GM12878 (cell line): Measurements from ENCODE around the gene FSTL4.

Source experiments
- EP300 ChIP-seq, 2 experiments: fragments of 150-350 bp in 1 of 2; IDR thresholded peaks; 2 replicates each; pipeline ENCODE4 v1.6.1; 2011 to 2012; ENCODE audit warnings: low read depth in 2 of 2, low read length in 2 of 2, borderline replicate concordance in 1 of 2, improper control_type of control experiment in 1 of 2, inconsistent platforms in 1 of 2; ENCODE audit not compliant: control insufficient read depth in 1 of 2
- HDAC2 ChIP-seq: fragments of 200-600 bp; sonication (generic); IDR thresholded peaks from 2 replicates; pipeline ENCODE4 v1.6.1; 2017
- NRF1 ChIP-seq: conservative IDR thresholded peaks from 2 replicates; pipeline ENCODE4 v1.6.1; 2011; ENCODE audit warnings: mild to moderate bottlenecking, low read depth, low read length, improper control_type of control experiment
- SMC3 ChIP-seq: IDR thresholded peaks from 2 replicates; pipeline ENCODE4 v1.6.1; 2011; ENCODE audit warnings: low read length, improper control_type of control experiment, borderline replicate concordance
- SRF ChIP-seq, 2 experiments: IDR thresholded peaks; 2 replicates each; pipeline ENCODE4 v1.6.1; 2011; ENCODE audit warnings: low read depth in 2 of 2, low read length in 2 of 2, mild to moderate bottlenecking in 1 of 2, moderate library complexity in 1 of 2
- TBL1XR1 ChIP-seq: IDR thresholded peaks from 2 replicates; pipeline ENCODE4 v1.6.1; 2012; ENCODE audit warnings: low read depth, low read length, improper control_type of control experiment
- TF ChIP-seq, protein P1 (sequence below): fragments of 450-650 bp; IDR thresholded peaks from 2 replicates; pipeline ENCODE4 v1.6.1; 2016; ENCODE audit warnings: mild to moderate bottlenecking, moderate library complexity, borderline replicate concordance

DNA sequence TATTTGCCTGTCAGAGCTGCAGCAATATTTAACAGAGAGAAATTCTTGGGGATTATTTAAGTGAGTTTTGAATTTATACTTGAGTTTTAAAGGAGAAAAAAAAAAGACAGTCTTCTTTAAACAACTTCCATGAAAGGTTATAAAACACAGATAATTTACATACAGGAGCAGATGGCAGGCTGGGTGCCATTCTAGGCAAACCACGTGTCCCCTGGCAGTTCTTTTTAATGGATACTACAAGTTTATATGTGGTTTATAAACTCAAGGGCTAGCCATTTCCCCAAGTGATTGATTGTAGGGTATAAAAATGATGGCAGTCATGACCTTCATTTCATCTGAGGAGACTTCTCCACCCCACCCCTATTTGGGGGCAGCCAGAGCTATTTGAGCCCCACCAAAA is 166.6 kb downstream of the FSTL4 start:
- TF ChIP-seq, protein P1, sequence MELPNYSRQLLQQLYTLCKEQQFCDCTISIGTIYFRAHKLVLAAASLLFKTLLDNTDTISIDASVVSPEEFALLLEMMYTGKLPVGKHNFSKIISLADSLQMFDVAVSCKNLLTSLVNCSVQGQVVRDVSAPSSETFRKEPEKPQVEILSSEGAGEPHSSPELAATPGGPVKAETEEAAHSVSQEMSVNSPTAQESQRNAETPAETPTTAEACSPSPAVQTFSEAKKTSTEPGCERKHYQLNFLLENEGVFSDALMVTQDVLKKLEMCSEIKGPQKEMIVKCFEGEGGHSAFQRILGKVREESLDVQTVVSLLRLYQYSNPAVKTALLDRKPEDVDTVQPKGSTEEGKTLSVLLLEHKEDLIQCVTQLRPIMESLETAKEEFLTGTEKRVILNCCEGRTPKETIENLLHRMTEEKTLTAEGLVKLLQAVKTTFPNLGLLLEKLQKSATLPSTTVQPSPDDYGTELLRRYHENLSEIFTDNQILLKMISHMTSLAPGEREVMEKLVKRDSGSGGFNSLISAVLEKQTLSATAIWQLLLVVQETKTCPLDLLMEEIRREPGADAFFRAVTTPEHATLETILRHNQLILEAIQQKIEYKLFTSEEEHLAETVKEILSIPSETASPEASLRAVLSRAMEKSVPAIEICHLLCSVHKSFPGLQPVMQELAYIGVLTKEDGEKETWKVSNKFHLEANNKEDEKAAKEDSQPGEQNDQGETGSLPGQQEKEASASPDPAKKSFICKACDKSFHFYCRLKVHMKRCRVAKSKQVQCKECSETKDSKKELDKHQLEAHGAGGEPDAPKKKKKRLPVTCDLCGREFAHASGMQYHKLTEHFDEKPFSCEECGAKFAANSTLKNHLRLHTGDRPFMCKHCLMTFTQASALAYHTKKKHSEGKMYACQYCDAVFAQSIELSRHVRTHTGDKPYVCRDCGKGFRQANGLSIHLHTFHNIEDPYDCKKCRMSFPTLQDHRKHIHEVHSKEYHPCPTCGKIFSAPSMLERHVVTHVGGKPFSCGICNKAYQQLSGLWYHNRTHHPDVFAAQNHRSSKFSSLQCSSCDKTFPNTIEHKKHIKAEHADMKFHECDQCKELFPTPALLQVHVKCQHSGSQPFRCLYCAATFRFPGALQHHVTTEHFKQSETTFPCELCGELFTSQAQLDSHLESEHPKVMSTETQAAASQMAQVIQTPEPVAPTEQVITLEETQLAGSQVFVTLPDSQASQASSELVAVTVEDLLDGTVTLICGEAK, result no peak
- TF ChIP-seq SMC3 (no peak), SRF (IDR thresholded peaks at IDR 0.05; ENCODE audit: low read depth in 2 of 2, low read length in 2 of 2) (no peak), NRF1 (no peak), HDAC2 (no peak), EP300 (IDR thresholded peaks at IDR 0.05; ENCODE audit: borderline replicate concordance in 1 of 2, control insufficient read depth in 1 of 2, low read depth in 2 of 2, low read length in 2 of 2) (no peak), TBL1XR1 (no peak)
